ENCODE measurements around the gene KDM4B.
"Not testable (repeated sequence)": the region's sequence is repeated elsewhere in the genome, so short reads cannot be mapped to it uniquely, and the experiment has no call there.

KDM4B gene

GRCh38 chr19:4968462-4969291, at the start of gene KDM4B:
KDM4B (plus strand) TSS chr19:4969113; CDS start chr19:5032891, 63,778 bp downstream.
- Histone ChIP-seq H3K9me3 (ENCODE audit: control insufficient read depth, insufficient read depth, low read length) (no peaks in the 10 kb centered on the region), H3K27me3 (ENCODE audit: control insufficient read depth, insufficient read depth, low read length) (peaks cover 2% of the 10 kb centered on the region), H3K4me1 (ENCODE audit: control insufficient read depth, insufficient read depth, low read length) (peaks cover 14% of the 10 kb centered on the region), H3K9ac (ENCODE audit: low read depth, low read length) (peak within 1 kb of the TSS; percentile 47), H3K4me3 (ENCODE audit: low read depth, low read length) (peak within 1 kb of the TSS; percentile 75), H3K36me3 (ENCODE audit: control insufficient read depth, insufficient read depth, low read length) (no peaks in the 10 kb centered on the region)

GRCh38 chr19:4922530-4923275, 46.2 kb upstream of the KDM4B start:
- Histone ChIP-seq H3K36me3 (ENCODE audit: control insufficient read depth, insufficient read depth, low read length) (peaks cover 26% of the 10 kb centered on the region), H3K9me3 (ENCODE audit: control insufficient read depth, insufficient read depth, low read length) (no peaks in the 10 kb centered on the region), H3K9ac (ENCODE audit: low read depth, low read length) (no peak overlapping the region), H3K27me3 (ENCODE audit: control insufficient read depth, insufficient read depth, low read length) (no peaks in the 10 kb centered on the region), H3K4me1 (ENCODE audit: control insufficient read depth, insufficient read depth, low read length) (no peaks in the 10 kb centered on the region), H3K4me3 (ENCODE audit: low read depth, low read length) (no peak overlapping the region)

GRCh38 chr19:4923276-4923747, 45.6 kb upstream of the KDM4B start:
- H3K4me1 ChIP-seq (ENCODE audit: control insufficient read depth, insufficient read depth, low read length): no peaks in the 10 kb centered on the region
- H3K9ac ChIP-seq (ENCODE audit: low read depth, low read length): no peak overlapping the region

GRCh38 chr19:4929186-4929585, 39.7 kb upstream of the KDM4B start:
- H3K4me3 ChIP-seq (ENCODE audit: low read depth, low read length): no peak overlapping the region

More at GRCh38 chr19:4923276-4923747, 45.6 kb upstream of the KDM4B start:
- H3K36me3 ChIP-seq (ENCODE audit: control insufficient read depth, insufficient read depth, low read length): peaks cover 26% of the 10 kb centered on the region
- H3K9me3 ChIP-seq (ENCODE audit: control insufficient read depth, insufficient read depth, low read length): no peaks in the 10 kb centered on the region
- H3K4me3 ChIP-seq (ENCODE audit: low read depth, low read length): no peak overlapping the region
- no peaks in the 10 kb centered on the region for H3K27me3 ChIP-seq (ENCODE audit: control insufficient read depth, insufficient read depth, low read length)

GRCh38 chr19:4930664-4931063, 38.2 kb upstream of the KDM4B start:
- Histone ChIP-seq H3K9ac (ENCODE audit: low read depth, low read length) (no peak overlapping the region), H3K4me1 (ENCODE audit: control insufficient read depth, insufficient read depth, low read length) (no peaks in the 10 kb centered on the region), H3K36me3 (ENCODE audit: control insufficient read depth, insufficient read depth, low read length) (peaks cover 35% of the 10 kb centered on the region), H3K4me3 (ENCODE audit: low read depth, low read length) (no peak overlapping the region), H3K27me3 (ENCODE audit: control insufficient read depth, insufficient read depth, low read length) (no peaks in the 10 kb centered on the region), H3K9me3 (ENCODE audit: control insufficient read depth, insufficient read depth, low read length) (no peaks in the 10 kb centered on the region)

More at GRCh38 chr19:4929186-4929585, 39.7 kb upstream of the KDM4B start:
- Histone ChIP-seq H3K36me3 (ENCODE audit: control insufficient read depth, insufficient read depth, low read length) (peaks cover 28% of the 10 kb centered on the region), H3K9ac (ENCODE audit: low read depth, low read length) (no peak overlapping the region), H3K27me3 (ENCODE audit: control insufficient read depth, insufficient read depth, low read length) (no peaks in the 10 kb centered on the region), H3K9me3 (ENCODE audit: control insufficient read depth, insufficient read depth, low read length) (no peaks in the 10 kb centered on the region), H3K4me1 (ENCODE audit: control insufficient read depth, insufficient read depth, low read length) (no peaks in the 10 kb centered on the region)

GRCh38 chr19:4932711-4933110, 36.2 kb upstream of the KDM4B start:
- no peak overlapping the region for H3K9ac ChIP-seq (ENCODE audit: low read depth, low read length)
- peaks cover 42% of the 10 kb centered on the region for H3K36me3 ChIP-seq (ENCODE audit: control insufficient read depth, insufficient read depth, low read length)
- no peak overlapping the region for H3K4me3 ChIP-seq (ENCODE audit: low read depth, low read length)

GRCh38 chr19:4933528-4933927, 35.4 kb upstream of the KDM4B start:
- Histone ChIP-seq H3K4me3 (ENCODE audit: low read depth, low read length) (no peak overlapping the region), H3K36me3 (ENCODE audit: control insufficient read depth, insufficient read depth, low read length) (peaks cover 42% of the 10 kb centered on the region), H3K4me1 (ENCODE audit: control insufficient read depth, insufficient read depth, low read length) (no peaks in the 10 kb centered on the region), H3K9ac (ENCODE audit: low read depth, low read length) (no peak overlapping the region), H3K9me3 (ENCODE audit: control insufficient read depth, insufficient read depth, low read length) (no peaks in the 10 kb centered on the region), H3K27me3 (ENCODE audit: control insufficient read depth, insufficient read depth, low read length) (no peaks in the 10 kb centered on the region)

More at GRCh38 chr19:4932711-4933110, 36.2 kb upstream of the KDM4B start:
- no peaks in the 10 kb centered on the region for H3K9me3 ChIP-seq (ENCODE audit: control insufficient read depth, insufficient read depth, low read length)
- H3K4me1 ChIP-seq (ENCODE audit: control insufficient read depth, insufficient read depth, low read length): no peaks in the 10 kb centered on the region
- no peaks in the 10 kb centered on the region for H3K27me3 ChIP-seq (ENCODE audit: control insufficient read depth, insufficient read depth, low read length)

- Histone ChIP-seq H3K27me3 (ENCODE audit: control insufficient read depth, insufficient read depth, low read length) (no peaks in the 10 kb centered on the region), H3K4me3 (ENCODE audit: low read depth, low read length) (no peak overlapping the region), H3K4me1 (ENCODE audit: control insufficient read depth, insufficient read depth, low read length) (no peaks in the 10 kb centered on the region), H3K9me3 (ENCODE audit: control insufficient read depth, insufficient read depth, low read length) (no peaks in the 10 kb centered on the region), H3K36me3 (ENCODE audit: control insufficient read depth, insufficient read depth, low read length) (peaks cover 31% of the 10 kb centered on the region), H3K9ac (ENCODE audit: low read depth, low read length) (no peak overlapping the region)
Measured at GRCh38 chr19:4935444-4935843, 33.5 kb upstream of the KDM4B start.

GRCh38 chr19:4937060-4937459, 31.9 kb upstream of the KDM4B start:
- H3K36me3 ChIP-seq (ENCODE audit: control insufficient read depth, insufficient read depth, low read length): peaks cover 30% of the 10 kb centered on the region
- H3K4me3 ChIP-seq (ENCODE audit: low read depth, low read length): no peak overlapping the region
- H3K27me3 ChIP-seq (ENCODE audit: control insufficient read depth, insufficient read depth, low read length): no peaks in the 10 kb centered on the region
- H3K4me1 ChIP-seq (ENCODE audit: control insufficient read depth, insufficient read depth, low read length): no peaks in the 10 kb centered on the region
- no peaks in the 10 kb centered on the region for H3K9me3 ChIP-seq (ENCODE audit: control insufficient read depth, insufficient read depth, low read length)
- H3K9ac ChIP-seq (ENCODE audit: low read depth, low read length): no peak overlapping the region

GRCh38 chr19:4938461-4938860, 30.5 kb upstream of the KDM4B start:
- H3K9ac ChIP-seq (ENCODE audit: low read depth, low read length); H3K9me3 ChIP-seq (ENCODE audit: control insufficient read depth, insufficient read depth, low read length); H3K4me1 ChIP-seq (ENCODE audit: control insufficient read depth, insufficient read depth, low read length); H3K4me3 ChIP-seq (ENCODE audit: low read depth, low read length); H3K27me3 ChIP-seq (ENCODE audit: control insufficient read depth, insufficient read depth, low read length): not testable (repeated sequence)
- H3K36me3 ChIP-seq (ENCODE audit: control insufficient read depth, insufficient read depth, low read length): peaks cover 26% of the 10 kb centered on the region

- no peak overlapping the region for H3K4me3 ChIP-seq (ENCODE audit: low read depth, low read length)
- peaks cover 29% of the 10 kb centered on the region for H3K36me3 ChIP-seq (ENCODE audit: control insufficient read depth, insufficient read depth, low read length)
- no peaks in the 10 kb centered on the region for H3K9me3 ChIP-seq (ENCODE audit: control insufficient read depth, insufficient read depth, low read length)
- H3K27me3 ChIP-seq (ENCODE audit: control insufficient read depth, insufficient read depth, low read length): no peaks in the 10 kb centered on the region
- no peaks in the 10 kb centered on the region for H3K4me1 ChIP-seq (ENCODE audit: control insufficient read depth, insufficient read depth, low read length)
- no peak overlapping the region for H3K9ac ChIP-seq (ENCODE audit: low read depth, low read length)
Measured at GRCh38 chr19:4939466-4939865, 29.4 kb upstream of the KDM4B start.
